K562 (cell line): ENCODE measurements around the gene WIPF2. TPM values are rescaled to one million over a fixed set of nuclear protein-coding genes. Genes with fewer than 3 reads are reported as not detected.
A peak's percentile ranks its signal among the peaks of the same experiment; 100 is the strongest.

ENCODE experiments used
- BCL6 ChIP-seq: fragments of 250-450 bp; sonication (Bioruptor Pico); IDR thresholded peaks from 2 replicates; pipeline ENCODE4 v1.4.0; 2020
- CEBPG ChIP-seq, 3 experiments: fragments of 200-800 bp in 1 of 3; sonication (Bioruptor generic) in 1 of 3; sonication (generic) in 1 of 3; formaldehyde crosslinking in 1 of 3; IDR thresholded peaks in 2 of 3; conservative IDR thresholded peaks in 1 of 3; 2 replicates each; pipeline versions ENCODE4 v1.6.1 to v1.8.0; 2016 to 2022; ENCODE audit warnings: missing compliant biosample characterization in 2 of 3, missing genetic modification characterization in 2 of 3, mild to moderate bottlenecking in 1 of 3, missing genetic modification reagents in 1 of 3
- CREB1 ChIP-seq, 2 experiments: sonication (generic) in 1 of 2; formaldehyde crosslinking in 1 of 2; IDR thresholded peaks; 2 replicates each; pipeline versions ENCODE4 v1.6.1 to v1.8.0; 2012 to 2022; ENCODE audit warnings: inconsistent platforms in 1 of 2, mild to moderate bottlenecking in 1 of 2, missing genetic modification reagents in 1 of 2, moderate library complexity in 1 of 2
- ESRRA ChIP-seq: fragments of 450-650 bp; IDR thresholded peaks from 2 replicates; pipeline ENCODE4 v1.6.1; 2014; ENCODE audit warnings: low read depth, mild to moderate bottlenecking, moderate library complexity, borderline replicate concordance
- KDM5B ChIP-seq: fragments of 200-600 bp; sonication (generic); IDR thresholded peaks from 2 replicates; pipeline ENCODE4 v1.6.1; 2012; ENCODE audit warnings: low read depth, mild to moderate bottlenecking, moderate library complexity, low read length, control low read depth, inconsistent platforms; ENCODE audit not compliant: insufficient replicate concordance
- MITF ChIP-seq: IDR thresholded peaks from 2 replicates; pipeline ENCODE4 v1.6.1; 2014; ENCODE audit warnings: antibody characterized with exemption
- ZNF318 ChIP-seq, 2 experiments: fragments of 450-650 bp; IDR thresholded peaks; 2 replicates each; pipeline ENCODE4 v1.6.1; 2016; ENCODE audit warnings: mild to moderate bottlenecking in 2 of 2, borderline replicate concordance in 1 of 2, low read depth in 1 of 2, moderate library complexity in 1 of 2
- ZNF431 ChIP-seq: sonication (generic); formaldehyde crosslinking; IDR thresholded peaks from 2 replicates; pipeline ENCODE4 v1.8.0; 2022; ENCODE audit warnings: mild to moderate bottlenecking, missing genetic modification reagents
- polyA plus RNA-seq, 8 experiments: library from polyadenylated mRNA; depleted of rRNA in 4 of 8; stranded (reverse) in 5 of 8; unstranded in 3 of 8; fragments of >200 nt; fragmentation: Nextera tagmentation in 2 of 8; fragmentation: Illumina TruSeq in 1 of 8; extraction: Ambion mirVana in 2 of 8; extraction: Trizol in 1 of 8; gene quantifications; 2 replicates each; pipeline versions ENCODE4 v1.2.1 to v1.2.3, GENCODE V29; 2011 to 2014; ENCODE audit warnings: inconsistent platforms in 1 of 8, missing spikeins in 1 of 8
- total RNA-seq, 7 experiments: library from RNA; depleted of rRNA in 6 of 7; stranded (reverse); fragments of >200 nt in 6 of 7; fragmentation: Illumina TruSeq in 2 of 7; extraction: Trizol in 2 of 7; gene quantifications; 2 replicates each; pipeline versions ENCODE4 v1.2.1 to v1.2.3, GENCODE V29; 2011 to 2021; ENCODE audit warnings: low replicate concordance in 1 of 7

Gene WIPF2
- total and polyA plus RNA-seq, 9 of the 15 experiments (the other 6 are each of a cell fraction or from before 2014, with no cell fraction given): 3.6 to 15.0 (median 5.3) TPM

DNA sequence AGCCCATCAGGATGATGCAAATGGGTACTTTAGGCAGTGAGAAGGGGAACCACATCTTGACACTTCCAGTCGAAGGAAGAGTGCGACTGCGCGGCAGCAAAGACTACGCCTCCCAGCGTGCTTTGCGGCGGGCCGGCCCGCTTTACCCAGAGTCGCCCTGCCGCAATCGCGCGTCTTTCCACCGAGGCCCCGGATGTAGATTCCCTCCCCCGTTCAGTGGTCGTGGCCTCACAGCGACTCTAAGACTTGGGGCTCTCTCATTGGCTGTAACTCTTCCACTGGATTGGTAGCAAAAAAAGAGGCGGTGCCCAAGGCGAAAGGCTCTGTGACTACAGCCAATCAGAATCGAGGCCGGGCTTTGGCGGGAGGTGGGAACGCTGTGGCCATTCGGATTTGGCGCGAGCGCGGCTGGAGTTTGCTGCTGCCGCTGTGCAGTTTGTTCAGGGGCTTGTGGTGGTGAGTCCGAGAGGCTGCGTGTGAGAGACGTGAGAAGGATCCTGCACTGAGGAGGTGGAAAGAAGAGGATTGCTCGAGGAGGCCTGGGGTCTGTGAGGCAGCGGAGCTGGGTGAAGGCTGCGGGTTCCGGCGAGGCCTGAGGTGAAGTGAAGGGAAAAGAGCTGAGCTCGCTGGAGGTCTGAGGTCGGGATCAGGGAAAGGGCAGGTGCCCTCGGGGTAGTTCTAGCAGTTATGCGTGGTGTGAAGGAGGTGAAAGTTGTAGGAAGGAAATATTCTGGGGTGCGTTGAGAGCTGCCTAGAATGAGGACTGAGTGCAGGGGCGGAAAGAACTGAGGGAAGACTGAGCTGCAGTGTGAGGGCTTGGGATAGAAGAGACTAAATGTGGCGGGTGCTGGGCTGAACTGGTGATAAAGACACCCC lies 68.6 kb downstream of the WIPF2 start, which contains the start of gene CDC6 (continued):
- TF ChIP-seq ZNF318 (IDR thresholded peaks at IDR 0.05; ENCODE audit: borderline replicate concordance in 1 of 2, low read depth in 1 of 2) (peak in 1 of 2 experiments; percentile 16; a peak in 1 of 4 replicates), ZNF431 (no peak), CEBPG (CRISPR knock-in tag; IDR thresholded peaks at IDR 0.05) (no peak), CEBPG (tag; conservative IDR thresholded peaks at IDR 0.05 in 1 of 2, IDR thresholded peaks at IDR 0.05 in 1 of 2) (0 out of 4 replicates have a peak, but pooled peaks of 1 of the 2 experiments have one; percentile 22), CREB1 (IDR thresholded peaks at IDR 0.05) (peak; percentile 82), CREB1 (CRISPR knock-in tag; IDR thresholded peaks at IDR 0.05) (peak; percentile 77), ESRRA (peak; percentile 54; the same call in 1 of the 2 replicates), BCL6 (CRISPR knock-in tag) (no peak), KDM5B (peak; percentile 94), MITF (no peak)
